SK-N-SH (cell line): ENCODE data around the gene COBL. TPM values are rescaled to one million over a fixed set of nuclear protein-coding genes. Genes with fewer than 3 reads are reported as not detected.

Experiments
- CTCF ChIA-PET: fragments of 300-600, 350-600 bp; formaldehyde crosslinking; extraction: SDS; loops from one replicate; lab custom pipeline; 2021; lab: Yijun Ruan, JAX
- POLR2A ChIA-PET: fragments of 350-600 bp; sonication (Branson Sonifier 250); formaldehyde crosslinking; extraction: SDS; loops from one replicate; lab custom pipeline; 2020; ENCODE audit warnings: antibody characterized with exemption, inconsistent platforms; lab: Yijun Ruan, JAX
- DNase-seq: peaks from one replicate; pipeline ENCODE4 v3.0.0; 2012
- H2AFZ ChIP-seq: fragments of 200-600 bp; sonication (generic); 2 replicates; pipeline ENCODE4 v1.8.1; 2016; ENCODE audit warnings: antibody characterized with exemption, mild to moderate bottlenecking, low read depth
- H3F3A ChIP-seq: fragments of 200-600 bp; sonication (generic); replicated peaks from 2 replicates; pipeline ENCODE3; 2016; ENCODE audit warnings: antibody characterized with exemption, mild to moderate bottlenecking; ENCODE audit not compliant: insufficient read depth
- H3K27ac ChIP-seq, 2 experiments: fragments of 200-500 bp in 1 of 2; fragments of 200-600 bp in 1 of 2; sonication (Bioruptor generic) in 1 of 2; sonication (generic), shearing (Covaris generic) in 1 of 2; 2 replicates each; pipeline versions ENCODE4 v1.5.1 to v1.6.1; 2014 to 2016; ENCODE audit warnings: low read depth in 2 of 2, inconsistent platforms in 1 of 2, low read length in 1 of 2, mild to moderate bottlenecking in 1 of 2, mixed read lengths in 1 of 2
- H3K27me3 ChIP-seq: fragments of 200-600 bp; sonication (generic), shearing (Covaris generic); 2 replicates; pipeline ENCODE4 v1.6.1; 2016; ENCODE audit warnings: mixed run types; ENCODE audit not compliant: insufficient read depth
- H3K36me3 ChIP-seq, 2 experiments: fragments of 200-500 bp in 1 of 2; fragments of 200-600 bp in 1 of 2; sonication (Bioruptor generic) in 1 of 2; sonication (generic) in 1 of 2; replicated peaks in 1 of 2; 2 replicates each; pipeline versions ENCODE3 to v1.5.1; 2014 to 2016; ENCODE audit warnings: low read length in 1 of 2, mild to moderate bottlenecking in 1 of 2; ENCODE audit not compliant: insufficient read depth in 2 of 2, control insufficient read depth in 1 of 2
- H3K4me1 ChIP-seq, 2 experiments: fragments of 200-500 bp in 1 of 2; fragments of 200-600 bp in 1 of 2; sonication (Bioruptor generic) in 1 of 2; sonication (generic), shearing (Covaris generic) in 1 of 2; 2 replicates each; pipeline versions ENCODE4 v1.5.1 to v1.6.1; 2014 to 2016; ENCODE audit warnings: low read depth in 1 of 2, low read length in 1 of 2, mixed run types in 1 of 2; ENCODE audit not compliant: insufficient read depth in 2 of 2, control insufficient read depth in 1 of 2
- H3K4me2 ChIP-seq: fragments of 200-600 bp; sonication (generic), shearing (Covaris generic); 2 replicates; pipeline ENCODE4 v1.6.1; 2017; ENCODE audit warnings: mixed run types
- H3K4me3 ChIP-seq, 2 experiments: fragments of 200-500 bp in 1 of 2; fragments of 200-600 bp in 1 of 2; sonication (Bioruptor generic) in 1 of 2; sonication (generic), shearing (Covaris generic) in 1 of 2; 2 replicates each; pipeline versions ENCODE4 v1.5.1 to v1.8.1; 2014 to 2016; ENCODE audit warnings: low read depth in 2 of 2, inconsistent platforms in 1 of 2, low read length in 1 of 2, mild to moderate bottlenecking in 1 of 2, mixed read lengths in 1 of 2, moderate library complexity in 1 of 2
- H3K79me2 ChIP-seq: fragments of 200-600 bp; sonication (generic); 2 replicates; pipeline ENCODE4 v1.8.1; 2017; ENCODE audit warnings: mild to moderate bottlenecking; ENCODE audit not compliant: insufficient read depth
- H3K9ac ChIP-seq: fragments of 200-600 bp; sonication (generic); 2 replicates; pipeline ENCODE4 v1.6.1; 2017; ENCODE audit warnings: mixed run types
- H3K9me2 ChIP-seq: fragments of 200-600 bp; sonication (generic); 2 replicates; pipeline ENCODE4 v1.6.1; 2017; ENCODE audit warnings: mixed run types
- H3K9me3 ChIP-seq: fragments of 200-600 bp; sonication (generic); 2 replicates; pipeline ENCODE4 v1.6.1; 2017; ENCODE audit warnings: mixed run types, mild to moderate bottlenecking, moderate library complexity
- H4K20me1 ChIP-seq: fragments of 200-600 bp; sonication (generic); 2 replicates; pipeline ENCODE4 v1.6.1; 2017; ENCODE audit warnings: mild to moderate bottlenecking, mixed run types; ENCODE audit not compliant: insufficient read depth
- CHD2 ChIP-seq: fragments of 150-350 bp; IDR thresholded peaks from 2 replicates; pipeline ENCODE4 v1.6.1; 2018; ENCODE audit warnings: low read length; ENCODE audit not compliant: partially characterized antibody
- ELF1 ChIP-seq: IDR thresholded peaks from 2 replicates; pipeline ENCODE4 v1.4.0; 2012
- EP300 ChIP-seq, 2 experiments: IDR thresholded peaks; 2 replicates each; pipeline versions ENCODE4 v1.4.0 to v1.6.1; 2012; ENCODE audit warnings: borderline replicate concordance in 1 of 2, low read depth in 1 of 2, low read length in 1 of 2
- EZH2phosphoT487 ChIP-seq: fragments of 200-600 bp; sonication (generic); IDR thresholded peaks from 2 replicates; pipeline ENCODE4 v1.6.1; 2017; ENCODE audit warnings: low read depth, mixed run types, mild to moderate bottlenecking, antibody characterized with exemption, moderate library complexity, borderline replicate concordance
- FOSL2 ChIP-seq: IDR thresholded peaks from 2 replicates; pipeline ENCODE4 v1.4.0; 2012; ENCODE audit warnings: low read depth, mild to moderate bottlenecking, moderate library complexity, borderline replicate concordance
- FOXJ3 ChIP-seq: sonication (generic); formaldehyde crosslinking; IDR thresholded peaks from 2 replicates; pipeline ENCODE4 v1.5.1; 2020; ENCODE audit warnings: mild to moderate bottlenecking, missing genetic modification reagents
- JUND ChIP-seq: IDR thresholded peaks from 2 replicates; pipeline ENCODE4 v1.4.0; 2012
- MEF2A ChIP-seq: IDR thresholded peaks from 2 replicates; pipeline ENCODE4 v1.4.0; 2012; ENCODE audit warnings: low read depth, borderline replicate concordance
- MXI1 ChIP-seq: IDR thresholded peaks from 2 replicates; pipeline ENCODE4 v1.6.1; 2012; ENCODE audit warnings: mild to moderate bottlenecking, low read depth, low read length, improper control_type of control experiment
- NFIC ChIP-seq: IDR thresholded peaks from 2 replicates; pipeline ENCODE4 v1.4.0; 2012; ENCODE audit warnings: borderline replicate concordance
- NRF1 ChIP-seq: IDR thresholded peaks from 2 replicates; pipeline ENCODE4 v1.6.1; 2012; ENCODE audit warnings: low read depth, mild to moderate bottlenecking, low read length
- POLR2AphosphoS5 ChIP-seq: IDR thresholded peaks from 2 replicates; pipeline ENCODE4 v1.6.1; 2012; ENCODE audit warnings: low read depth, low read length
- RFX5 ChIP-seq: IDR thresholded peaks from 2 replicates; pipeline ENCODE4 v1.6.1; 2012; ENCODE audit warnings: mild to moderate bottlenecking, improper control_type of control experiment, low read length
- RXRA ChIP-seq: IDR thresholded peaks from 2 replicates; pipeline ENCODE4 v1.4.0; 2012; ENCODE audit warnings: low read depth, mild to moderate bottlenecking, borderline replicate concordance
- TCF12 ChIP-seq: IDR thresholded peaks from 2 replicates; pipeline ENCODE4 v1.4.0; 2012
- YY1 ChIP-seq: IDR thresholded peaks from 2 replicates; pipeline ENCODE4 v1.4.0; 2012; ENCODE audit warnings: low read depth, mild to moderate bottlenecking
- WGBS: methylation state at CpG from one replicate; pipeline ENCODE4 v1.1.6; 2017; ENCODE audit warnings: low lambda C conversion rate; 5-methylcytosine and 5-hydroxymethylcytosine counted together
- polyA plus RNA-seq, 3 experiments: library from polyadenylated mRNA; depleted of rRNA; stranded (reverse); fragments of >200 nt; gene quantifications; 2 replicates each; pipeline ENCODE4 v1.2.3, GENCODE V29; 2012
- TF ChIP-seq, protein P1 (sequence below): fragments of 200-600 bp; sonication (generic); IDR thresholded peaks from 2 replicates; pipeline ENCODE4 v1.6.1; 2017; ENCODE audit warnings: antibody characterized with exemption, mild to moderate bottlenecking, moderate library complexity
- TF ChIP-seq, protein P2 (sequence below): fragments of 150-350 bp; IDR thresholded peaks from 2 replicates; pipeline ENCODE4 v1.6.1; 2016; ENCODE audit warnings: mild to moderate bottlenecking, low read depth, low read length
- TF ChIP-seq, protein P3 (sequence below): IDR thresholded peaks from 2 replicates; pipeline ENCODE4 v1.4.0; 2012; ENCODE audit warnings: low read depth
- TF ChIP-seq, protein P4 (sequence below): fragments of 150-350 bp; IDR thresholded peaks from 2 replicates; pipeline ENCODE4 v1.6.1; 2017; ENCODE audit warnings: antibody characterized with exemption, low read length, low read depth, borderline replicate concordance

The COBL gene
- polyA plus RNA-seq, 1 of the 3 experiments (the other 2 are of a cell fraction), result under 0.01 TPM

DNA sequence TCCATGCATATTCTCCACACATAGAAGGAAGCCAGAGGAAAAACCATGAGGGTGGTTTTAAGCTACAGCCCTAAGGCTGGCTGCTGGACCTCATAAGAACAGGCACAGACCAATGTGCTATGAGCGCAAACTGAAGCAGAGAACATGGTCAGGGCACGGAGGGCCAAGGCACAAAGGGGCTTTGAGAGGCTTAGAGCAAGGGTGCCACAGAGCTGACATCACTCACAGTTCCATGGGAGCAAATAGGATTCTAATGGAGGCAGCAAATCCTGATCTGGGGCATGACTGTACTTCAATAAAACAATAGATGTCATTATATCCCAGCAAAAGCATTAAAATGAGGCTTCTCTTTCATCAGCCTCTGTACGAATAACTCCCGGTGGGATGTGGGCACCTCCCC is 162.4 kb downstream of the COBL start:
- Histone ChIP-seq H3K4me3 (no peak overlapping the region), H3F3A (no peaks in the 10 kb centered on the region), H3K27ac (no peak overlapping the region), H3K4me2 (no peak overlapping the region), H3K9ac (no peak overlapping the region), H3K27me3 (peaks cover 68% of the 10 kb centered on the region), H3K36me3 (no peaks in the 10 kb centered on the region), H3K79me2 (no peaks in the 10 kb centered on the region), H4K20me1 (no peaks in the 10 kb centered on the region), H3K9me3 (no peaks in the 10 kb centered on the region), H3K4me1 (no peaks in the 10 kb centered on the region), H2AFZ (no peak overlapping the region), H3K9me2 (no peaks in the 10 kb centered on the region)
- POLR2A ChIA-PET, result interaction anchor here (0.6 kb wide), 1 partner anchor 145 kb away, joined by 3 read pairs; no protein-coding TSS in a partner anchor
- WGBS, result 43% methylated on average over 4 of the region's 4 CpGs
- CTCF ChIA-PET, result interaction anchor here (0.9 to 16.4 kb wide), 4 partner anchors 7 to 213 kb away, joined by 3 to 208 read pairs (median 18); no protein-coding TSS in a partner anchor
- no peak for DNase-seq
- no peak for TF ChIP-seq JUND
- no peak for TF ChIP-seq ELF1
- TF ChIP-seq NFIC, result no peak
- TF ChIP-seq FOSL2, result no peak
- TF ChIP-seq EP300 (IDR thresholded peaks at IDR 0.05; ENCODE audit: borderline replicate concordance in 1 of 2, low read depth in 1 of 2, low read length in 1 of 2), result no peak
- TF ChIP-seq FOXJ3 (CRISPR knock-in tag), result no peak
- TF ChIP-seq, protein P1, sequence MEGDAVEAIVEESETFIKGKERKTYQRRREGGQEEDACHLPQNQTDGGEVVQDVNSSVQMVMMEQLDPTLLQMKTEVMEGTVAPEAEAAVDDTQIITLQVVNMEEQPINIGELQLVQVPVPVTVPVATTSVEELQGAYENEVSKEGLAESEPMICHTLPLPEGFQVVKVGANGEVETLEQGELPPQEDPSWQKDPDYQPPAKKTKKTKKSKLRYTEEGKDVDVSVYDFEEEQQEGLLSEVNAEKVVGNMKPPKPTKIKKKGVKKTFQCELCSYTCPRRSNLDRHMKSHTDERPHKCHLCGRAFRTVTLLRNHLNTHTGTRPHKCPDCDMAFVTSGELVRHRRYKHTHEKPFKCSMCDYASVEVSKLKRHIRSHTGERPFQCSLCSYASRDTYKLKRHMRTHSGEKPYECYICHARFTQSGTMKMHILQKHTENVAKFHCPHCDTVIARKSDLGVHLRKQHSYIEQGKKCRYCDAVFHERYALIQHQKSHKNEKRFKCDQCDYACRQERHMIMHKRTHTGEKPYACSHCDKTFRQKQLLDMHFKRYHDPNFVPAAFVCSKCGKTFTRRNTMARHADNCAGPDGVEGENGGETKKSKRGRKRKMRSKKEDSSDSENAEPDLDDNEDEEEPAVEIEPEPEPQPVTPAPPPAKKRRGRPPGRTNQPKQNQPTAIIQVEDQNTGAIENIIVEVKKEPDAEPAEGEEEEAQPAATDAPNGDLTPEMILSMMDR, result no peak
- TF ChIP-seq NRF1, result no peak
- TF ChIP-seq, protein P2, sequence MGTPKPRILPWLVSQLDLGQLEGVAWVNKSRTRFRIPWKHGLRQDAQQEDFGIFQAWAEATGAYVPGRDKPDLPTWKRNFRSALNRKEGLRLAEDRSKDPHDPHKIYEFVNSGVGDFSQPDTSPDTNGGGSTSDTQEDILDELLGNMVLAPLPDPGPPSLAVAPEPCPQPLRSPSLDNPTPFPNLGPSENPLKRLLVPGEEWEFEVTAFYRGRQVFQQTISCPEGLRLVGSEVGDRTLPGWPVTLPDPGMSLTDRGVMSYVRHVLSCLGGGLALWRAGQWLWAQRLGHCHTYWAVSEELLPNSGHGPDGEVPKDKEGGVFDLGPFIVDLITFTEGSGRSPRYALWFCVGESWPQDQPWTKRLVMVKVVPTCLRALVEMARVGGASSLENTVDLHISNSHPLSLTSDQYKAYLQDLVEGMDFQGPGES, result no peak
- TF ChIP-seq RXRA, result no peak
- TF ChIP-seq RFX5, result no peak
- no peak for TF ChIP-seq MXI1
- TF ChIP-seq, protein P3, sequence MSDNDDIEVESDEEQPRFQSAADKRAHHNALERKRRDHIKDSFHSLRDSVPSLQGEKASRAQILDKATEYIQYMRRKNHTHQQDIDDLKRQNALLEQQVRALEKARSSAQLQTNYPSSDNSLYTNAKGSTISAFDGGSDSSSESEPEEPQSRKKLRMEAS, result no peak
- TF ChIP-seq YY1, result no peak
- no peak for TF ChIP-seq EZH2phosphoT487
- TF ChIP-seq, protein P4, sequence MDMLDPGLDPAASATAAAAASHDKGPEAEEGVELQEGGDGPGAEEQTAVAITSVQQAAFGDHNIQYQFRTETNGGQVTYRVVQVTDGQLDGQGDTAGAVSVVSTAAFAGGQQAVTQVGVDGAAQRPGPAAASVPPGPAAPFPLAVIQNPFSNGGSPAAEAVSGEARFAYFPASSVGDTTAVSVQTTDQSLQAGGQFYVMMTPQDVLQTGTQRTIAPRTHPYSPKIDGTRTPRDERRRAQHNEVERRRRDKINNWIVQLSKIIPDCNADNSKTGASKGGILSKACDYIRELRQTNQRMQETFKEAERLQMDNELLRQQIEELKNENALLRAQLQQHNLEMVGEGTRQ, result no peak
- no peak for TF ChIP-seq MEF2A
- no peak for TF ChIP-seq POLR2AphosphoS5
- TF ChIP-seq CHD2, result no peak
- TF ChIP-seq TCF12, result no peak
